Left ventricle myocardium inferior (tissue), 1 donor: ENCODE measurements around the gene NUDT1. TPM values are rescaled to one million over a fixed set of nuclear protein-coding genes. Genes with fewer than 3 reads are reported as not detected.

Source experiments
- DNase-seq: peaks from one replicate; pipeline ENCODE4 v3.0.0-alpha.2; 2020
- H3K27ac ChIP-seq: fragments of 200-600 bp; replicated peaks from 2 replicates; pipeline ENCODE4 v1.8.0; 2021
- H3K27me3 ChIP-seq: fragments of 200-600 bp; 2 replicates; pipeline ENCODE4 v1.8.0; 2021; ENCODE audit warnings: low read depth
- H3K36me3 ChIP-seq: fragments of 200-600 bp; 2 replicates; pipeline ENCODE4 v1.8.0; 2021
- H3K4me1 ChIP-seq: fragments of 200-600 bp; 2 replicates; pipeline ENCODE4 v1.8.0; 2021
- H3K4me3 ChIP-seq: fragments of 200-600 bp; 2 replicates; pipeline ENCODE4 v1.8.0; 2021; ENCODE audit warnings: mild to moderate bottlenecking, moderate library complexity
- H3K9me3 ChIP-seq: fragments of 200-600 bp; replicated peaks from 2 replicates; pipeline ENCODE4 v1.8.0; 2021
- intact Hi-C: fragments of 100-400 bp; cut with micrococcal nuclease; formaldehyde crosslinking; loops from one replicate; pipeline ENCODE4 v1.11.0; 2022
- total RNA-seq: library from RNA; stranded (reverse); fragmentation: NEBNext Ultra II Directional; extraction: Animal tissue kit (Norgen Biotek cat#: 25700); gene quantifications from one replicate; pipeline ENCODE4 v1.2.1, GENCODE V29; 2021
- TF ChIP-seq, protein P1 (sequence below): fragments of 200-600 bp; IDR thresholded peaks from 2 replicates; pipeline ENCODE4 v1.8.0; 2021; ENCODE audit warnings: antibody characterized with exemption, mild to moderate bottlenecking, borderline replicate concordance
- donor health status: DM: no; HTN: yes; CAD: no; lungs with severe emphysema.

The NUDT1 gene
- total RNA-seq, 1 donor from 2014 or later: 12.5 TPM

DNA sequence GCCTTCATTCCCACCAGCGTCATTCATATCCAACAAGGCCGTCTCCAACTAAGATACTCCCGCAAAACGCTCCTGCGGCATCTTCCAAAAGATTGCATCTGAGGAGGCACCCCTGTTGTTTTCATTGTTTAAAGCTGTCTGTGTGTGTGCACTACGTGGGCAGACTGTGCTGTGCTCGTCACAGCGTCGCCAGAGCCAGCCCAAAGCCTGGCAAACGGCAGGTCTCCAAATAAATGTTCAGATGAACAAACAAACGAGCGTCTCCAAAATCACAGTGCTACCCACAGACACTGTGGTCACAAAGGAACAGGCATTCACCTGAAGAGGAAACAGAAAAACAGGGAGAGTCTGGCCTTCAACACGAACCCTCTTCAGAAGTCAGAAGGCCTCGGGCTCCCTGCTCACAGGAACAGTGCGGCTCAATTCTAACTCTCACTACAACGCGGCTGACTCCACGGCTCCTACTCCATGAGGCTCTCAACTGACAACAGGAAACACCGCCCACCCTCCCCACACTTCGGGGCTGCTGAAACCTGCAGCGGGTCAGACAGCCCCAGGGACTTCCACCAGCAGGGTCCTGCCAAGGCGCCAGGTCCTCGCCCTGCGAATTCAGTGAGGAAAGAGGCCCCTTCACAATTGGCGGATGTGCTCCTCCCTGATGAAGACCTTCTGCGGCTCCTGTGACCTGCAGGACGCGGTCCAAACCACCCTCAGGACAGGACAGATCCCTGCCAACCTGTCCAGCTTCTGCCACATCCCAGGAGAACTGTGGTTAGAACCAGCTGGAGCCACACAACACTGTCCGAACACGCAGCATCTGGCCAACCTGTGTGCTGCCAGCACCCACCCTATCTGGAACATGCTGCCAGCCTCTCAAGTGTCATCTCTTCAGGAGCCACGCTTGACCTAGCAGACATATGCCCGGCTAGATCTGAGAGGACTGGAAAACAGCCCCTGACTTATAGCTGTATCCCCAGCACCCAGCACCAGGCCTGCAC is 45.3 kb upstream of the NUDT1 start:
- no peak for DNase-seq
- Histone ChIP-seq H3K36me3 (peaks cover 18% of the 10 kb centered on the region), H3K27ac (peak overlapping the region; percentile 60), H3K4me1 (peaks cover 32% of the 10 kb centered on the region), H3K4me3 (no peak overlapping the region), H3K27me3 (no peaks in the 10 kb centered on the region), H3K9me3 (no peaks in the 10 kb centered on the region)
- intact Hi-C loops: no loop called here
- TF ChIP-seq, protein P1, sequence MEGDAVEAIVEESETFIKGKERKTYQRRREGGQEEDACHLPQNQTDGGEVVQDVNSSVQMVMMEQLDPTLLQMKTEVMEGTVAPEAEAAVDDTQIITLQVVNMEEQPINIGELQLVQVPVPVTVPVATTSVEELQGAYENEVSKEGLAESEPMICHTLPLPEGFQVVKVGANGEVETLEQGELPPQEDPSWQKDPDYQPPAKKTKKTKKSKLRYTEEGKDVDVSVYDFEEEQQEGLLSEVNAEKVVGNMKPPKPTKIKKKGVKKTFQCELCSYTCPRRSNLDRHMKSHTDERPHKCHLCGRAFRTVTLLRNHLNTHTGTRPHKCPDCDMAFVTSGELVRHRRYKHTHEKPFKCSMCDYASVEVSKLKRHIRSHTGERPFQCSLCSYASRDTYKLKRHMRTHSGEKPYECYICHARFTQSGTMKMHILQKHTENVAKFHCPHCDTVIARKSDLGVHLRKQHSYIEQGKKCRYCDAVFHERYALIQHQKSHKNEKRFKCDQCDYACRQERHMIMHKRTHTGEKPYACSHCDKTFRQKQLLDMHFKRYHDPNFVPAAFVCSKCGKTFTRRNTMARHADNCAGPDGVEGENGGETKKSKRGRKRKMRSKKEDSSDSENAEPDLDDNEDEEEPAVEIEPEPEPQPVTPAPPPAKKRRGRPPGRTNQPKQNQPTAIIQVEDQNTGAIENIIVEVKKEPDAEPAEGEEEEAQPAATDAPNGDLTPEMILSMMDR: no peak

GRCh38 chr7:2197436-2198155 is 44.4 kb upstream of the NUDT1 start:
- peaks cover 18% of the 10 kb centered on the region for H3K36me3 ChIP-seq
- TF ChIP-seq, protein P1: no peak
- no peaks in the 10 kb centered on the region for H3K9me3 ChIP-seq
- H3K4me1 ChIP-seq: peaks cover 32% of the 10 kb centered on the region
- peak overlapping the region; percentile 60 for H3K27ac ChIP-seq
- no peak overlapping the region for H3K4me3 ChIP-seq
- intact Hi-C loops: no loop called here
- no peaks in the 10 kb centered on the region for H3K27me3 ChIP-seq
- no peak for DNase-seq

- intact Hi-C loops: no loop called here
- peaks cover 18% of the 10 kb centered on the region for H3K36me3 ChIP-seq
- H3K27ac ChIP-seq: no peak overlapping the region
- TF ChIP-seq, protein P1: no peak
- peaks cover 35% of the 10 kb centered on the region for H3K4me1 ChIP-seq
- DNase-seq: no peak
- no peaks in the 10 kb centered on the region for H3K27me3 ChIP-seq
- H3K9me3 ChIP-seq: no peaks in the 10 kb centered on the region
- H3K4me3 ChIP-seq: no peak overlapping the region
These were observed 43.8 kb upstream of the NUDT1 start for GRCh38 chr7:2198206-2198605.

DNA sequence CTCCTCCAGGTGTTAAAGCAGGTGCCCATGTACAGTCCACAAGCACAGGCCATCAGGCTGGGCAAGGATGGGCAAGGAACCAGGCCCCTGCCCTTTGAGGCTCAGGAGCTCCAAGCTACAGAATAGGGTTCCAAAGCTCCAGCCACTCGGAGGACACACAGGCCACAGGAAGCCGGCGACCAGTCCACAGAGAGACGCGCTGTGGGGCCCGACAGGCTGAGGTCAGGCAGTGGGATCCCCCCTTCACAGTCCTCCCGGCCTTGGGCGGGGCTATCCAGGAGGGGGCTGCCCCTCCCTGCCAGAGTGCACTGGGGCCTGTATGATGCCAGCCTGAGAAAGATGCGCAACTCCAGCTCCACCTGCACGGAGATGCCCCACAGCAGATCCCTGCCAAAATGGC is 43.3 kb upstream of the NUDT1 start:
- H3K4me1 ChIP-seq: peaks cover 41% of the 10 kb centered on the region
- no peak for DNase-seq
- intact Hi-C loops: no loop called here
- TF ChIP-seq, protein P1: no peak
- H3K36me3 ChIP-seq: peaks cover 18% of the 10 kb centered on the region
- H3K9me3 ChIP-seq: no peaks in the 10 kb centered on the region
- H3K4me3 ChIP-seq: no peak overlapping the region
- no peaks in the 10 kb centered on the region for H3K27me3 ChIP-seq
- no peak overlapping the region for H3K27ac ChIP-seq

- DNase-seq: no peak
- H3K9me3 ChIP-seq: no peaks in the 10 kb centered on the region
- H3K36me3 ChIP-seq: peaks cover 18% of the 10 kb centered on the region
- H3K4me1 ChIP-seq: peaks cover 46% of the 10 kb centered on the region
- H3K27me3 ChIP-seq: no peaks in the 10 kb centered on the region
- TF ChIP-seq, protein P1: no peak
- intact Hi-C loops: no loop called here
- no peak overlapping the region for H3K4me3 ChIP-seq
- H3K27ac ChIP-seq: no peak overlapping the region
These were observed 42.5 kb upstream of the NUDT1 start for GRCh38 chr7:2199528-2199927.
